Stomach (tissue), 9 donors: ENCODE measurements around the gene TGM4. TPM values are rescaled to one million over a fixed set of nuclear protein-coding genes. Genes with fewer than 3 reads are reported as not detected.

Experiments used
- DNase-seq, 2 donors: peaks; one replicate each; pipeline versions ENCODE4 v3.0.0 to v3.0.0-alpha.2; 2013 to 2019
- H3K27ac ChIP-seq, 5 donors: fragments of 200-600 bp in 4 of 5; sonication (generic) in 4 of 5; one replicate each; pipeline ENCODE4 v1.5.1; 2013 to 2019; ENCODE audit warnings: mild to moderate bottlenecking in 1 of 5, moderate library complexity in 1 of 5
- H3K27me3 ChIP-seq, 3 donors: fragments of 200-600 bp; sonication (generic); one replicate each; pipeline ENCODE4 v1.5.1; 2017 to 2019; ENCODE audit warnings: mixed run types in 1 of 3
- H3K36me3 ChIP-seq, 4 donors: fragments of 200-600 bp; sonication (generic); 1 replicate in 3 of 4; 2 replicates in 1 of 4; pipeline ENCODE4 v1.5.1; 2016 to 2019
- H3K4me1 ChIP-seq, 4 donors: fragments of 200-600 bp; sonication (generic); one replicate each; pipeline ENCODE4 v1.5.1; 2016 to 2019
- H3K4me3 ChIP-seq, 4 donors: fragments of 200-600 bp; sonication (generic) in 3 of 4; one replicate each; pipeline ENCODE4 v1.5.1; 2016 to 2019; ENCODE audit warnings: mild to moderate bottlenecking in 1 of 4
- H3K9me3 ChIP-seq, 4 donors: fragments of 200-600 bp; sonication (generic); one replicate each; pipeline ENCODE4 v1.5.1; 2016 to 2019
- CTCF ChIP-seq, 7 experiments: fragments of 450-650 bp in 4 of 7; fragments of 200-600 bp in 3 of 7; sonication (generic) in 3 of 7; IDR thresholded peaks; one replicate each; pipeline ENCODE4 v1.5.1; 2016 to 2019; ENCODE audit warnings: antibody characterized with exemption in 7 of 7, control low read depth in 2 of 7, mild to moderate bottlenecking in 1 of 7
- EP300 ChIP-seq: sonication (generic); formaldehyde crosslinking; IDR thresholded peaks from one replicate; pipeline ENCODE4 v1.6.1; 2017; ENCODE audit warnings: antibody characterized with exemption
- POLR2A ChIP-seq, 4 donors: fragments of 450-650 bp; IDR thresholded peaks; one replicate each; pipeline ENCODE4 v1.6.1; 2016; ENCODE audit warnings: antibody characterized with exemption in 4 of 4, control low read depth in 2 of 4, mild to moderate bottlenecking in 1 of 4, moderate library complexity in 1 of 4
- POLR2AphosphoS5 ChIP-seq, 3 donors: sonication (generic); formaldehyde crosslinking; IDR thresholded peaks; one replicate each; pipeline ENCODE4 v1.6.1; 2016; ENCODE audit warnings: antibody characterized with exemption in 3 of 3
- WGBS, 5 donors: extraction: QIAGEN DNeasy Blood & Tissue Kit in 3 of 5; methylation state at CpG; one replicate each; pipeline versions ENCODE4 v1.1.5 to v1.1.7; 2013 to 2018; 5-methylcytosine and 5-hydroxymethylcytosine counted together
- intact Hi-C: fragments of 100-400 bp; cut with DNase I; formaldehyde crosslinking; loops from one replicate; pipeline ENCODE4 v1.15.1; 2023; ENCODE audit warnings: low total_unique reads
- polyA plus RNA-seq, 3 donors: library from polyadenylated mRNA; stranded (reverse); fragments of 200-250 nt; gene quantifications; one replicate each; pipeline ENCODE4 v1.2.3, GENCODE V29; 2013
- total RNA-seq, 5 donors: library from RNA; depleted of rRNA; stranded (reverse); fragments of >200 nt; gene quantifications; one replicate each; pipeline versions ENCODE4 v1.1.0 to v1.2.3, GENCODE V29; 2014 to 2016
- donor health status: healthy with polysubstance abuse.
- donor health status: Bipolar disorder and iron deficiency.
- donor health status: healthy.

The TGM4 gene
- total and polyA plus RNA-seq, 8 donors: not detected

- H3K9me3 ChIP-seq: no peaks in the 10 kb centered on the region
- no peak overlapping the region for H3K4me3 ChIP-seq
- no peak overlapping the region for H3K27ac ChIP-seq
- H3K4me1 ChIP-seq: no peaks in the 10 kb centered on the region
- peaks cover 0 to 42% (median 11%) of the 10 kb centered on the region in 3 donors for H3K27me3 ChIP-seq
- DNase-seq: no peak
- WGBS, 5 donors: 36 to 64% (median 57%) methylated on average over 2 of the region's 2 CpGs
- no peaks in the 10 kb centered on the region for H3K36me3 ChIP-seq
- intact Hi-C loops: no loop called here
- no peak for TF ChIP-seq POLR2AphosphoS5 (IDR thresholded peaks at IDR 0.05)
- no peak for TF ChIP-seq POLR2A (IDR thresholded peaks at IDR 0.05)
- no peak for TF ChIP-seq EP300
- TF ChIP-seq CTCF (IDR thresholded peaks at IDR 0.05): no peak
These were observed 28.9 kb downstream of the TGM4 start for GRCh38 chr3:44903314-44903713.

GRCh38 chr3:44903751-44904150, 29.3 kb downstream of the TGM4 start:
- peaks cover 0 to 38% (median 11%) of the 10 kb centered on the region in 3 donors for H3K27me3 ChIP-seq
- intact Hi-C loops: no loop called here
- H3K36me3 ChIP-seq: no peaks in the 10 kb centered on the region
- H3K27ac ChIP-seq: no peak overlapping the region
- no peak overlapping the region for H3K4me3 ChIP-seq
- no peaks in the 10 kb centered on the region for H3K4me1 ChIP-seq
- 92 to 95% (median 94%) methylated on average over 15 of the region's 15 CpGs for WGBS, 5 donors
- no peak for DNase-seq
- TF ChIP-seq POLR2AphosphoS5 (IDR thresholded peaks at IDR 0.05): no peak
- TF ChIP-seq CTCF (IDR thresholded peaks at IDR 0.05): no peak
- TF ChIP-seq POLR2A (IDR thresholded peaks at IDR 0.05): no peak
- no peak for TF ChIP-seq EP300
- H3K9me3 ChIP-seq: peaks cover 0 to under 1% (median 0%) of the 10 kb centered on the region in 4 donors

GRCh38 chr3:44905446-44906157, 31.2 kb downstream of the TGM4 start:
- TF ChIP-seq POLR2A (IDR thresholded peaks at IDR 0.05): no peak
- TF ChIP-seq POLR2AphosphoS5 (IDR thresholded peaks at IDR 0.05): no peak
- H3K27ac ChIP-seq: no peak overlapping the region
- H3K36me3 ChIP-seq: no peaks in the 10 kb centered on the region
- no peak overlapping the region for H3K4me3 ChIP-seq
- H3K4me1 ChIP-seq: no peaks in the 10 kb centered on the region
- intact Hi-C loops: no loop called here
- H3K9me3 ChIP-seq: peaks cover 0 to 8% (median 0%) of the 10 kb centered on the region in 4 donors
- DNase-seq: no peak
- H3K27me3 ChIP-seq: peaks cover 0 to 26% (median 4%) of the 10 kb centered on the region in 3 donors
- 67 to 87% (median 75%) methylated on average over 3 of the region's 3 CpGs for WGBS, 5 donors

- H3K4me1 ChIP-seq: no peaks in the 10 kb centered on the region
- H3K27ac ChIP-seq: no peak overlapping the region
- intact Hi-C loops: no loop called here
- WGBS, 5 donors: 59 to 86% (median 80%) methylated on average over 4 of the region's 4 CpGs
- H3K36me3 ChIP-seq: no peaks in the 10 kb centered on the region
- DNase-seq: no peak
- peaks cover 0 to 8% (median 0%) of the 10 kb centered on the region in 4 donors for H3K9me3 ChIP-seq
- no peak overlapping the region for H3K4me3 ChIP-seq
- peaks cover 0 to 18% (median 4%) of the 10 kb centered on the region in 3 donors for H3K27me3 ChIP-seq
- TF ChIP-seq POLR2AphosphoS5 (IDR thresholded peaks at IDR 0.05): no peak
- TF ChIP-seq CTCF (IDR thresholded peaks at IDR 0.05): no peak
- TF ChIP-seq EP300: no peak
- TF ChIP-seq POLR2A (IDR thresholded peaks at IDR 0.05): no peak
These were observed 32.6 kb downstream of the TGM4 start for GRCh38 chr3:44906997-44907396.

GRCh38 chr3:44907612-44908011, 33.2 kb downstream of the TGM4 start:
- TF ChIP-seq POLR2A (IDR thresholded peaks at IDR 0.05) (no peak), EP300 (no peak), POLR2AphosphoS5 (IDR thresholded peaks at IDR 0.05) (no peak), CTCF (IDR thresholded peaks at IDR 0.05) (no peak)
- no peak for DNase-seq
- Histone ChIP-seq H3K27me3 (peaks cover 0 to 18% (median 4%) of the 10 kb centered on the region in 3 donors), H3K36me3 (no peaks in the 10 kb centered on the region), H3K4me1 (no peaks in the 10 kb centered on the region), H3K9me3 (peaks cover 0 to 8% (median 0%) of the 10 kb centered on the region in 4 donors), H3K4me3 (no peak overlapping the region), H3K27ac (no peak overlapping the region)
- intact Hi-C loops: no loop called here
- WGBS, 5 donors: 74 to 86% (median 76%) methylated on average over 4 of the region's 4 CpGs
